NCI-H1436 (cell line): ENCODE measurements around the gene CLPSL1.

Experiments used
- DNase-seq: peaks from one replicate; lab custom pipeline; 2025; lab: John Stamatoyannopoulos, UW

The CLPSL1 gene

DNA sequence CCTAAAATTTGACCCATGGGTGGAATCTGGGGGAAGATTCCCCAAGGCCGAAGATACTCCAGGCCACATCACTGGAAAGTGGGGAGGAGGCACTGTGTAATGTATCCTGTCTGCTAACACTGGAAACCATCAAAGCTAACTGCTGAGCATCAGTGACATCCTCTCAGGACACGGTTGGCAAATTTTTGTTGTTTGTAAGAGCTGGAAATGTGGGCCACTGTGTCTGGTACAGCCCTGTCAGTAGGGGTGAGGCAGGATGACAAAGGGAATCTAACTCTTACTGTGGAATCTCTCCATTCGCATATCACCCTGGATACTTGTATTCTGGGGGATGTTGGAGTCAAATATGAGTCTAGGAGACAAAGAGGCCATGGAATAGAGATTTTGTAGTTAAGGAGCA lies 21.4 kb upstream of the CLPSL1 start:
- DNase-seq = no peak

GRCh38 chr6:35765739-35766138 lies 15.1 kb upstream of the CLPSL1 start:
- no peak for DNase-seq

DNA sequence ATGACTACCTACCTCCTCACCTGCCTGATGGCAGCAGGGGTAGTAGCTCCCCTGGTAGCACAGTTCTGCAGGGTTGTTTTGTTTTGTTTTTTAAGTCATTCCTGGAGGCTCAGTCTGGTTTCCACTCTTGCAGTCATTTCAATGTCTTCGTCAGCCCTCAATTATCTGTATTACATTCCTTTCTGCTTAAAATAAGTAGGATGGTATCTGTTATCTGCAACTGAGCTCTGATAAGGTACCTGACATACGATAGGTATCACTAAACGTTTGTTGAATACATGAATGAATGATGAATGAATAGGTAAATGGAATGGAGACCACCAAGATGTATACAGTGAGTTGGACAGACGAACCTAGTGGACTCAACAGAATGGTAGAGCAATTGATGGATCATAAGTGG lies 11.6 kb upstream of the CLPSL1 start:
- no peak for DNase-seq

DNA sequence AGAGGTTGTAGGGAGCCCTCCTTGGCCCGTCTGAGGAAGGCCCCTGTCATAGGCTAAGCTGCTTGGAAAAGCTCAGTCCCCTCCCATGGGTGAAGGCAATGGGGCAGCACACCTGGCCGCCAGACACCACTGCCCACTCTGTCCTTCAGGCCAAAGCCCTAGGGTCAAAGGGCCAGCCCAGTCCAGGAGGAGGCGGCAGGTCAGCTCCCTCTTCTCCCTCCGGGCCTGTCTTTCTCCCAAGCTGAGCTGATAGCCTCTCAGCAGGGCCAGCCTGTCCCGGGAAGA lies 9.5 kb upstream of the CLPSL1 start:
- no peak for DNase-seq

DNA sequence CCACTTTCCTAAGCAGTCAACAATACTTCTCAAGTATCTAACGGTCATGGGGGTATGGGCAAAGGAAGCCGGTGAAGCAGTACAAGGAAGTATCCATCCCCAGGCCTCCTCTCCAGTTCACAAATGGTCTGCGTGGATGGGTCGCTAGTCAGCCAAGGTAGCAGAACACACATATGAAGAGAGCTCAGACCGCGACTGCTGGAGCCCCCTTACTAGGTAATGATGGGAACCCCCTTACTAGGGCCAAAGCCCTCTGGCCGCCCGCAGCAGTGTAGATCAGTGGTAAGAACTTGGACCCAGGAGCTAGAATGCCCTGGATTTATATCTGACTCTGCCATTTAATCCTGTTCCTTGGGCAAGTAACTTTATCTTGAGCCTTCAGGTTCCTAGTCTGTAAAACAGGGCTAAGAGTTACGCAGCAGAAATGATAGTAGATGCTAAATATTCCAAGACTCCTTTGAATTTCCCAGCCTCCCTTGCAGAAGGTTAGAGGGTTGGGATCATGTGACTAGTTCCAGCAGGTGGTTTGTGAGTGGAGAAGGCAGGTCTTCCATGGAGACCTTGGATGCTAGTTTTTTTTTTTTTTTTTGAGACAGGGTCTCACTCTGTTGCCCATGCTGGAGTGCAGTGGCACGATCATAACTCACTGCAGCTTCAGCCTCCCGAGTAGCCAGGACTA lies 6.6 kb upstream of the CLPSL1 start:
- DNase-seq = no peak

GRCh38 chr6:35775031-35775430 lies 5.8 kb upstream of the CLPSL1 start:
- DNase-seq = no peak

DNA sequence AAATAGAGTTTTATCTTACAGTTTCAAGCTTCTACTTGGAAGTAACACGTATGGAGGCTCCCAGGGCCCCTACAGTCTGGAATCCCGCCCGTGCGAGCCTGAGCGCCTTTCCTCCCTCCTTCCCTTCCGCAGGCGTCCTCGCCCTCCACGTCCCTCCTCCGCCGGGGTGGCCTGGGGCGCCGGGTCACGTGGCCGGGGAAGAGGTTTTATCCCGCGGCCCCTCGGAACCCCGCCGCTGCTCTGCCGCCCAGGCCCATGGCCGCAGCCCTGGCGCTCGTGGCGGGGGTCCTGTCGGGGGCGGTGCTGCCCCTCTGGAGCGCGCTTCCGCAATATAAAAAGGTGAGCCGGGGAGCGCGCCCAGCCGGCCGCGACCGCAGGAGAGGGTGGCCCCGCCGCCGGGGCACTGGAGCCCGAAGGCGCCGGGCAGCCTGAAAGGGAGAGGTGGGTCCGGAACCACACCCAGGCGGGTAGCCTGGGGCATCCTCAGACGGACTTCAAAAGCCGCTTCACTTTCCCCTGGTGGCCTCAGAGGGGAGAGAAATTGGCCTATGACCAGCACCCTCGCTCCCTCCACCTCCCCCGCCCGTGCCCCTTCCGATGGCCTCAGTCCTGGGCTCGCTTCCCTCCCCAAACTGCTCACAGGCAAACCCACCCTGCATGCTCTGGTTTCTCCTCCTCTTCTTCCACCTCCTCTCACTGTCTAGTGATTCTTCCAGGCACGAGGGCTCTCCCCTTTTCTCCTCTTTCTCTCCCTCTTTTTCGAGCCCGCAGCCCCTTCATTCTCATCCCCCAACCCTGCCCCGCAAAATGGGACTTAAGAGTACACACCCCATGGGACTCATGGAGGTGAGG lies 4.2 kb upstream of the CLPSL1 start, which contains the start of gene CLPSL2:
CLPSL2 (plus strand) TSS at position 235 of the 852 bp plus-strand sequence; CDS start at position 256, 21 bp downstream.
- peak; percentile 25 for DNase-seq

DNA sequence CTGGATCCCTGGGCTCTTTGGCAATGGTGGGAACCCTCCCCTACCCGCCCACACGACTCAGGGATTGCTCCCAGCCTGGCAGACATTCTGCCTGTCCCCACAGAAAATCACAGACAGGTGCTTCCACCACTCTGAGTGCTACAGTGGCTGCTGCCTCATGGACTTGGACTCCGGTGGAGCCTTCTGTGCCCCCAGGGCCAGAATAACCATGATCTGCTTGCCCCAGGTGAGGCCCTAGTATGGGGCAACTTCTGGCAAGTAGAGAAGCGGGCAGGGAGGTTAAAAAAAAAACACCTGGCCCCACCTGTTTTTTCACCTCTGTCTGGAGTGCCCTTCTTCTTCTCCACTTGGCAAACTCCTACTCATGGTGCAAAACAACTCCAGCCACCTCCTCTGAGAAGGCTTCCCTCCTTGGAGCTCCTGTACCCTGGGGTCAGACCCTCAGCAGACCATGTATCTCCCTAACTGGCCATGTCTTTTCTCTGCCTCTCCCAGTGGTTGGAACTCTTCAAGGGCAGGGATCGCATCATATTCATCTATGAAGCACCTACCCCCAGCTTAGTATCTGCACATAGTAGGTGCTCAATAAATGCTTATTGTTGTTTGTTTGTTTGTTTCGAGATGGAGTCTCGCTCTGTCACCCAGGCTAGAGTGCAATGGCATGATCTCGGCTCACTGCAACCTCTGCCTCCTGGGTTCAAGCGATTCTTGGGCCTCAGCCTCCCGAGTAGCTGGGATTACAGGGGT lies 3.3 kb upstream of the CLPSL1 start:
- DNase-seq = no peak

- DNase-seq = no peak
Measured at GRCh38 chr6:35778437-35778836, 2.4 kb upstream of the CLPSL1 start.

DNA sequence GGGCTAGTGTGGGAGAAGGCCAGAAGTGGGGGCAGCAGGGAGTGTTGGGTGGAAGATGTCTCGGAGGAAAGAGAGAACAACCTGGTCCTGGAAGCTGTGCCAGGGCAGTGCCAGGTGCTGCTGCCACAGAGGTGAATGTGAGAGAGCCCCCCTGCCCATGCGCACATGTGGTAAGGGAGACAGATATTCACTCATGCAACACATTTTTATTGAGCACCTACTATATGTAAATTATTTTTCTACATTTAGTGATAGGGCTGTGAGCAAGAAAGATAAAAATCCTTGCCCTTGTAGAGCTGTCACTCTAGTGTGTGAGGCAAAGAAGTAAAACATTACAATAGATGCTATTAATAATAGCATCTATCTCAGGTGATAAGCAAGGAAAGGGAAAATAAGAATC lies 471 bp downstream of the CLPSL1 start:
- no peak for DNase-seq

DNA sequence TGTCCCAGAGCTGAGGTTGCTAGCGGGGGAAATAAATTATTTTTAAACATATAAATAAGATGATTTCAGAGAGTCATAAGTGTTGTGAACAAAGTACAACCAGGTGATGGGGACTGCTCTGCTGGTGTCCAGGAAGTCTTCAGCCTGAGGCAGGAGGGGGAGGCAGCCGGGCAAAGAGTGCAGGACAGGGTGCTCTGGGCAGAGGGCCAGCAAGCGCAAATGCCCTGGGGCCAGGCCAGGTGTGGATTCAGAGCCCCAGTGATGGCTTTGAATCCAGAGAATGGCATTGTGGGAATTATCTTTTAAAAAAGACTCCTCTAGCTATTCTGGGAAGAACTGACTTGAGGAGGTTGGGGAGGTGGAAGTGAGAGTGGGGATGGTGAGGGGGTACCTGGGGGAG lies 1.6 kb downstream of the CLPSL1 start:
- DNase-seq = no peak

DNA sequence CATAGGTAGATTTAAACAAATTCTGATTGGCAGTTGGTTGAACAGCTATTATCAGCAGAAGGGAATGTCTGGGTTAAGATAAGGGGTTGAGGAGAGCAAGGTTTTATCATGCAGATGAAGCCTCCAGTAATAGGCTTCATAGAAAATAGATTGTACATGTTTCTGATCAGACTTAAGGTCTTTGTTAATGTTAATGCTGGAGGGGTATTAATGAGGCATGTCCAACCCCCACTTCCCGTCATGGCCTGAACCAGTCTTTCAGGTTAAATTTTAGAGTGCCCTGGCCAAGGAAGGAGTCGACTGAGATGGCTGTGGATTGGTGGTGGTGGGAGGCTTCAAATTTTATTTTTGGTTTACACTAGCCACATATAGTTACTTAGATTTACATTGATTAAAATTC lies 3.4 kb downstream of the CLPSL1 start:
- no peak for DNase-seq

DNA sequence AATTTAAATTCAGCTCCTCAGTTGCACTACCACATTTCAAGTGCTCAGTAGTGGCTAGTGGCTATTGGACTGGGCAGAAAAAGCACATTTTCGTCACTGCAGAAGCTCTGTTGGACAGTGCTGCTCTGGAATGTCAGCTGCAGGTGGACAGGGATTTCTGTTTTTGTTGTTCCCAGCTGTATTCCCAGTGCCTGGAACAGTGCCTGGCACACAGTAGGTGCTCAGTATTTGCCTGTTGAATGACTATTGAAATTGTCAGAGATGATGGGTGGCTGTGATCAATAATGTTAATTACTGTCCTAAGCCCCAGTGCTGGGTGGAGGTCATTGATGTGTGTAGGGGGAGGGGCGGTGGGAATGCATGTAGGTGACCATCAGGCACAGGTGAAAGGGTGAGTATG lies 5.5 kb downstream of the CLPSL1 start:
- no peak for DNase-seq

DNA sequence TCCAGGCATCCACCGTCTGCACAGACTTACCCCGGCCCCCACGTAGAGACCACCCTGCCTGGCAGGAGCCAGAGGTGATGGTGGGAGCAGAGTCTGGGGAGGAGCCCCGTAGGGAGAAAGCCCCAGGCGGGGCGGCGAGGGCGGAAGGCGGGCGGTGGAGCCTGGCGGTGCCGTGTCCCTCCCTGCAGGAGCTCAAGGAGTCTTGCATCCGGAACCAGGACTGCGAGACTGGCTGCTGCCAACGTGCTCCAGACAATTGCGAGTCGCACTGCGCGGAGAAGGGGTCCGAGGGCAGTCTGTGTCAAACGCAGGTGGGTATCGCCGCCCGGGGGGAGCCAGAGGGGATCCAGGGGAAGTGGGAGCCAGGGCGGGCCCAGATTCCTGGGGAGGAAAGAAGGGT lies 6.0 kb downstream of the CLPSL1 start:
- no peak for DNase-seq

- no peak for DNase-seq
Measured at GRCh38 chr6:35787266-35788218, 6.7 kb downstream of the CLPSL1 start.

- no peak for DNase-seq
Measured at GRCh38 chr6:35788423-35788982, 7.7 kb downstream of the CLPSL1 start.

DNA sequence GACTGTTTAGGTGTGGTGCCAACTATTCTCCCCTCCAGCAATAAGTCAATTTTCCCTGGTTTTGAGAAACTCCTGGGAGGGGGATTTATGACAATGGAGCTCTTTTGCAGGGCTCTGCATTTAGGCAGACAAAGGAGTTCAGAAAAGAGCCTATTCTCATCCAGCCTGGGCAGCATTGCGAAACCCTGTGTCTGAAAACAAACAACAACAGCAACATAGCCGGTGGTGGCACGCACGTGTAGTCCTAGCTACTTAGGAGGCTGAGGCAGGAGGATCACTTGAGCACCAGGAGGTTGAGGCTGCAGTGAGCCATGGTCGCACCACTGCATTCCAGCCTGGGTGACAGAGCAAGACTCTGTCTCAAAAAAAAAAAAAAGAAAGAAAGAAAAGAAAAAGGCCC lies 9.9 kb downstream of the CLPSL1 start:
- no peak for DNase-seq

- DNase-seq = no peak
Measured at GRCh38 chr6:35794536-35795452, 14.0 kb downstream of the CLPSL1 start.

GRCh38 chr6:35795453-35796071 lies 14.7 kb downstream of the CLPSL1 start:
- no peak for DNase-seq

- DNase-seq = no peak
Measured at GRCh38 chr6:35796236-35796635, 15.4 kb downstream of the CLPSL1 start.
